H9 (cell line): ENCODE data around the gene SPARCL1. TPM values are rescaled to one million over a fixed set of nuclear protein-coding genes. Genes with fewer than 3 reads are reported as not detected.

ENCODE experiments used
- DNase-seq: peaks from one replicate; pipeline ENCODE4 v3.0.0-alpha.2; 2017
- H2AFZ ChIP-seq: one replicate; pipeline ENCODE4 v1.6.1; 2013; ENCODE audit warnings: mild to moderate bottlenecking, low read length, control low read depth, moderate library complexity
- H2AK5ac ChIP-seq: 2 replicates; pipeline ENCODE4 v1.6.1; 2013; ENCODE audit warnings: low read length, control low read depth, mixed read lengths; ENCODE audit not compliant: insufficient read length
- H2BK120ac ChIP-seq: one replicate; pipeline ENCODE4 v1.6.1; 2013; ENCODE audit warnings: low read depth, mild to moderate bottlenecking, low read length, control low read depth, inconsistent platforms; ENCODE audit not compliant: poor library complexity, severe bottlenecking
- H2BK12ac ChIP-seq: 2 replicates; pipeline ENCODE4 v1.6.1; 2013; ENCODE audit warnings: low read length, control low read depth, mixed read lengths, low read depth; ENCODE audit not compliant: insufficient read length
- H2BK15ac ChIP-seq: 2 replicates; pipeline ENCODE4 v1.6.1; 2013; ENCODE audit warnings: low read depth, low read length, control low read depth
- H2BK20ac ChIP-seq: one replicate; pipeline ENCODE4 v1.6.1; 2013; ENCODE audit warnings: low read depth, mild to moderate bottlenecking, low read length, control low read depth, inconsistent platforms; ENCODE audit not compliant: poor library complexity, severe bottlenecking
- H2BK5ac ChIP-seq: 2 replicates; pipeline ENCODE4 v1.6.1; 2013; ENCODE audit warnings: low read length, control low read depth, mixed read lengths; ENCODE audit not compliant: insufficient read length
- H3K14ac ChIP-seq: 2 replicates; pipeline ENCODE4 v1.6.1; 2013; ENCODE audit warnings: low read length, control low read depth; ENCODE audit not compliant: insufficient read depth
- H3K18ac ChIP-seq: 2 replicates; pipeline ENCODE4 v1.6.1; 2013; ENCODE audit warnings: low read depth, mild to moderate bottlenecking, mixed read lengths, low read length, control low read depth; ENCODE audit not compliant: insufficient read length
- H3K23ac ChIP-seq: 2 replicates; pipeline ENCODE4 v1.6.1; 2013; ENCODE audit warnings: low read length, control low read depth, mixed read lengths, low read depth; ENCODE audit not compliant: insufficient read length
- H3K23me2 ChIP-seq: 2 replicates; pipeline ENCODE4 v1.6.1; 2013; ENCODE audit warnings: low read depth, mild to moderate bottlenecking, mixed read lengths, low read length, control low read depth; ENCODE audit not compliant: insufficient read length, poor library complexity, severe bottlenecking
- H3K27ac ChIP-seq: 2 replicates; pipeline ENCODE4 v1.5.1; 2013; ENCODE audit warnings: low read length, control low read depth, mixed read lengths, low read depth; ENCODE audit not compliant: insufficient read length
- H3K27me3 ChIP-seq: 2 replicates; pipeline ENCODE4 v1.6.1; 2013; ENCODE audit warnings: low read length, control low read depth, inconsistent platforms; ENCODE audit not compliant: insufficient read depth
- H3K4ac ChIP-seq: 2 replicates; pipeline ENCODE4 v1.6.1; 2013; ENCODE audit warnings: low read depth, mild to moderate bottlenecking, control low read depth, inconsistent platforms, low read length, moderate library complexity
- H3K4me1 ChIP-seq: 2 replicates; pipeline ENCODE4 v1.6.1; 2013; ENCODE audit warnings: low read length, control low read depth, inconsistent platforms; ENCODE audit not compliant: insufficient read depth
- H3K4me2 ChIP-seq: 2 replicates; pipeline ENCODE4 v1.6.1; 2013; ENCODE audit warnings: low read length, control low read depth, mixed read lengths; ENCODE audit not compliant: insufficient read length, insufficient read depth
- H3K56ac ChIP-seq: 2 replicates; pipeline ENCODE4 v1.6.1; 2013; ENCODE audit warnings: low read depth, mild to moderate bottlenecking, mixed read lengths, low read length, control low read depth; ENCODE audit not compliant: insufficient read length
- H3K79me1 ChIP-seq: 2 replicates; pipeline ENCODE4 v1.6.1; 2013; ENCODE audit warnings: low read depth, mild to moderate bottlenecking, moderate library complexity, low read length, control low read depth, inconsistent platforms; ENCODE audit not compliant: insufficient read depth, poor library complexity, severe bottlenecking
- H3K79me2 ChIP-seq: 2 replicates; pipeline ENCODE4 v1.6.1; 2013; ENCODE audit warnings: low read length, control low read depth, inconsistent platforms; ENCODE audit not compliant: insufficient read depth
- H3K9ac ChIP-seq: 2 replicates; pipeline ENCODE4 v1.6.1; 2013; ENCODE audit warnings: low read length, control low read depth, mixed read lengths; ENCODE audit not compliant: insufficient read length; ENCODE audit errors: extremely low read depth
- H3K9me3 ChIP-seq: one replicate; pipeline ENCODE4 v1.6.1; 2013; ENCODE audit warnings: low read depth, low read length, inconsistent platforms; ENCODE audit not compliant: control insufficient read depth
- H3T11ph ChIP-seq: one replicate; pipeline ENCODE4 v1.6.1; 2013; ENCODE audit warnings: mild to moderate bottlenecking, low read length, control low read depth, inconsistent platforms
- H4K20me1 ChIP-seq: one replicate; pipeline ENCODE4 v1.6.1; 2013; ENCODE audit not compliant: control insufficient read depth, insufficient read length, insufficient read depth
- H4K5ac ChIP-seq: 2 replicates; pipeline ENCODE4 v1.6.1; 2013; ENCODE audit warnings: low read depth, mild to moderate bottlenecking, mixed read lengths, low read length, control low read depth; ENCODE audit not compliant: insufficient read length
- H4K8ac ChIP-seq: replicated peaks from 2 replicates; pipeline ENCODE4 v1.6.1; 2013; ENCODE audit warnings: low read length, control low read depth, mixed read lengths, low read depth; ENCODE audit not compliant: insufficient read length
- H4K91ac ChIP-seq: 2 replicates; pipeline ENCODE4 v1.6.1; 2013; ENCODE audit warnings: low read depth, mild to moderate bottlenecking, moderate library complexity, mixed read lengths, low read length, control low read depth; ENCODE audit not compliant: insufficient read length
- H3K27ac Mint-ChIP-seq, 3 experiments: 2 replicates in 2 of 3; 3 replicates in 1 of 3; pipeline ENCODE4 v1.8.0; 2020 to 2021; ENCODE audit warnings: mixed read lengths in 3 of 3, mild to moderate bottlenecking in 1 of 3, moderate library complexity in 1 of 3
- H3K27me3 Mint-ChIP-seq: 2 replicates; pipeline ENCODE4 v1.8.0; 2021; ENCODE audit warnings: low read depth, mild to moderate bottlenecking, moderate library complexity, mixed read lengths
- H3K36me3 Mint-ChIP-seq, 3 experiments: 2 replicates in 2 of 3; 3 replicates in 1 of 3; pipeline ENCODE4 v1.8.0; 2020 to 2021; ENCODE audit warnings: low read depth in 3 of 3, mixed read lengths in 3 of 3; ENCODE audit not compliant: insufficient read depth in 1 of 3
- H3K4me1 Mint-ChIP-seq, 2 experiments: 2 replicates each; pipeline ENCODE4 v1.8.0; 2020; ENCODE audit warnings: mixed read lengths in 2 of 2
- H3K4me3 Mint-ChIP-seq, 2 experiments: 2 replicates in 1 of 2; 3 replicates in 1 of 2; pipeline ENCODE4 v1.8.0; 2020 to 2021; ENCODE audit warnings: mild to moderate bottlenecking in 2 of 2, mixed read lengths in 2 of 2, moderate library complexity in 1 of 2
- H3K9me3 Mint-ChIP-seq, 2 experiments: 2 replicates in 1 of 2; 3 replicates in 1 of 2; pipeline ENCODE4 v1.8.0; 2020; ENCODE audit warnings: mild to moderate bottlenecking in 2 of 2, mixed read lengths in 2 of 2, moderate library complexity in 1 of 2
- CTCF ChIP-seq: fragments of 200-600 bp; sonication (generic); conservative IDR thresholded peaks from 3 replicates; pipeline ENCODE4 v1.8.0; 2021; ENCODE audit warnings: antibody characterized with exemption, mild to moderate bottlenecking
- WGBS: extraction: QIAGEN DNeasy Blood & Tissue Kit; methylation state at CpG from one replicate; pipeline ENCODE4 v1.1.7; 2013; ENCODE audit warnings: missing lambda C conversion rate, low lambda C conversion rate, mixed read lengths; ENCODE audit not compliant: insufficient read length; ENCODE audit errors: extremely low coverage; 5-methylcytosine and 5-hydroxymethylcytosine counted together
- total RNA-seq: library from RNA; stranded (reverse); gene quantifications from 2 replicates; pipeline ENCODE4 v1.2.1, GENCODE V29; 2021

Gene SPARCL1
- total RNA-seq, 1 experiment from 2014 or later = 0.17 TPM

GRCh38 chr4:87543835-87544461, 14.8 kb upstream of the SPARCL1 start:
- TF ChIP-seq CTCF = peak; percentile 78
- no peaks in the 10 kb centered on the region for H3K36me3 Mint-ChIP-seq
- WGBS = no CpG with 5 or more reads among the region's 3 CpGs
- no peaks in the 10 kb centered on the region for H3K27me3 ChIP-seq
- no peaks in the 10 kb centered on the region for H3K79me2 ChIP-seq
- no peak overlapping the region for H3K23ac ChIP-seq
- no peak overlapping the region for H4K5ac ChIP-seq
- H3K4me3 Mint-ChIP-seq = no peak overlapping the region
- H3K27me3 Mint-ChIP-seq = no peaks in the 10 kb centered on the region
- no peak for DNase-seq
- no peak overlapping the region for H3K27ac ChIP-seq
- H3K27ac Mint-ChIP-seq = no peak overlapping the region
- no peak overlapping the region for H4K8ac ChIP-seq
- no peak overlapping the region for H2BK15ac ChIP-seq
- H3K18ac ChIP-seq = no peak overlapping the region
- H3K4me1 ChIP-seq = no peaks in the 10 kb centered on the region
- H3K56ac ChIP-seq = no peak overlapping the region
- H3K23me2 ChIP-seq = no peaks in the 10 kb centered on the region
- no peak overlapping the region for H2AFZ ChIP-seq
- H2BK12ac ChIP-seq = no peak overlapping the region
- H3K4me2 ChIP-seq = no peak overlapping the region
- H4K91ac ChIP-seq = no peak overlapping the region
- no peak overlapping the region for H2BK120ac ChIP-seq
- no peaks in the 10 kb centered on the region for H3K9me3 ChIP-seq
- H3K9me3 Mint-ChIP-seq = no peaks in the 10 kb centered on the region
- no peaks in the 10 kb centered on the region for H4K20me1 ChIP-seq
- peaks cover 12 to 14% of the 10 kb centered on the region in 2 experiments for H3K4me1 Mint-ChIP-seq
- no peak overlapping the region for H2BK5ac ChIP-seq
- H3K9ac ChIP-seq = no peak overlapping the region
- no peak overlapping the region for H3T11ph ChIP-seq
- no peak overlapping the region for H2BK20ac ChIP-seq
- H3K4ac ChIP-seq = no peak overlapping the region
- no peaks in the 10 kb centered on the region for H3K79me1 ChIP-seq
- no peak overlapping the region for H3K14ac ChIP-seq
- H2AK5ac ChIP-seq = no peak overlapping the region
